Chondrocyte (in vitro differentiated cells): Measurements from ENCODE around the gene TLE4. TPM values are rescaled to one million over a fixed set of nuclear protein-coding genes. Genes with fewer than 3 reads are reported as not detected.

Experiments used
- DNase-seq: peaks from one replicate; pipeline ENCODE4 v3.0.0; 2021; ENCODE audit warnings: mixed read lengths, low spot score
- H3K27ac Mint-ChIP-seq: one replicate; pipeline ENCODE4 v1.8.0; 2021; ENCODE audit warnings: mild to moderate bottlenecking, moderate library complexity, mixed read lengths; ENCODE audit not compliant: unreplicated experiment
- H3K27me3 Mint-ChIP-seq: 2 replicates; pipeline ENCODE4 v1.8.0; 2021; ENCODE audit warnings: low read depth, mixed read lengths
- H3K36me3 Mint-ChIP-seq: 2 replicates; pipeline ENCODE4 v1.8.0; 2021; ENCODE audit warnings: low read depth, mixed read lengths
- H3K4me1 Mint-ChIP-seq: 2 replicates; pipeline ENCODE4 v1.8.0; 2021; ENCODE audit warnings: low read depth, mild to moderate bottlenecking, mixed read lengths
- H3K4me3 Mint-ChIP-seq: one replicate; pipeline ENCODE4 v1.8.0; 2021; ENCODE audit warnings: mild to moderate bottlenecking, moderate library complexity, mixed read lengths; ENCODE audit not compliant: unreplicated experiment
- H3K9me3 Mint-ChIP-seq: 2 replicates; pipeline ENCODE4 v1.8.0; 2021; ENCODE audit warnings: low read depth, mixed read lengths
- CTCF ChIP-seq: fragments of 200-600 bp; sonication (generic); IDR thresholded peaks from 2 replicates; pipeline ENCODE4 v1.5.0; 2021; ENCODE audit warnings: antibody characterized with exemption, mild to moderate bottlenecking, moderate library complexity
- total RNA-seq: library from RNA; stranded (reverse); gene quantifications from 3 replicates; pipeline ENCODE4 v1.2.1, GENCODE V29; 2021

The TLE4 gene
- total RNA-seq, 1 donor from 2014 or later, result 66.0 TPM

GRCh38 chr9:79581794-79582193, 10.0 kb downstream of the TLE4 start:
- TF ChIP-seq CTCF, result no peak
- Mint-ChIP-seq H3K36me3 (peaks cover 9% of the 10 kb centered on the region), H3K4me1 (peaks cover 79% of the 10 kb centered on the region), H3K27ac (peak overlapping the region; percentile 53), H3K4me3 (no peak overlapping the region), H3K9me3 (no peaks in the 10 kb centered on the region), H3K27me3 (no peaks in the 10 kb centered on the region)
- DNase-seq, result no peak

GRCh38 chr9:79583952-79584654, 12.3 kb downstream of the TLE4 start:
- peaks cover 63% of the 10 kb centered on the region for H3K4me1 Mint-ChIP-seq
- no peak for DNase-seq
- H3K27ac Mint-ChIP-seq, result no peak overlapping the region
- no peak overlapping the region for H3K4me3 Mint-ChIP-seq
- H3K27me3 Mint-ChIP-seq, result no peaks in the 10 kb centered on the region
- H3K36me3 Mint-ChIP-seq, result peaks cover 15% of the 10 kb centered on the region
- no peaks in the 10 kb centered on the region for H3K9me3 Mint-ChIP-seq
- TF ChIP-seq CTCF, result no peak

- Mint-ChIP-seq H3K4me3 (no peak overlapping the region), H3K27me3 (no peaks in the 10 kb centered on the region), H3K36me3 (peaks cover 15% of the 10 kb centered on the region), H3K27ac (no peak overlapping the region), H3K4me1 (peaks cover 63% of the 10 kb centered on the region), H3K9me3 (no peaks in the 10 kb centered on the region)
- DNase-seq, result no peak
- TF ChIP-seq CTCF, result no peak
These were observed 12.9 kb downstream of the TLE4 start for GRCh38 chr9:79584655-79584982.

GRCh38 chr9:79588488-79589223, 16.9 kb downstream of the TLE4 start:
- H3K4me3 Mint-ChIP-seq, result no peak overlapping the region
- DNase-seq, result no peak
- H3K9me3 Mint-ChIP-seq, result no peaks in the 10 kb centered on the region
- H3K36me3 Mint-ChIP-seq, result peaks cover 8% of the 10 kb centered on the region
- peaks cover 48% of the 10 kb centered on the region for H3K4me1 Mint-ChIP-seq
- no peaks in the 10 kb centered on the region for H3K27me3 Mint-ChIP-seq
- H3K27ac Mint-ChIP-seq, result no peak overlapping the region
- no peak for TF ChIP-seq CTCF

GRCh38 chr9:79591458-79591857, 19.7 kb downstream of the TLE4 start:
- H3K4me3 Mint-ChIP-seq, result no peak overlapping the region
- no peak for TF ChIP-seq CTCF
- no peaks in the 10 kb centered on the region for H3K27me3 Mint-ChIP-seq
- H3K9me3 Mint-ChIP-seq, result no peaks in the 10 kb centered on the region
- H3K27ac Mint-ChIP-seq, result no peak overlapping the region
- peaks cover 13% of the 10 kb centered on the region for H3K36me3 Mint-ChIP-seq
- peaks cover 31% of the 10 kb centered on the region for H3K4me1 Mint-ChIP-seq
- no peak for DNase-seq
